Trophoblast cell (in vitro differentiated cells and primary cell): Measurements from ENCODE around the gene RABL6.

ENCODE experiments used
- DNase-seq, 2 donors: peaks; one replicate each; pipeline ENCODE4 v3.0.0-alpha.2; 2016
- H2AFZ ChIP-seq: 2 replicates; pipeline ENCODE4 v1.6.1; 2013; ENCODE audit warnings: low read length, moderate library complexity, mild to moderate bottlenecking; ENCODE audit not compliant: insufficient read depth, poor library complexity
- H2AK5ac ChIP-seq: 2 replicates; pipeline ENCODE4 v1.6.1; 2013; ENCODE audit warnings: mild to moderate bottlenecking, low read length
- H2BK120ac ChIP-seq: 2 replicates; pipeline ENCODE4 v1.6.1; 2013; ENCODE audit warnings: low read length, mild to moderate bottlenecking, moderate library complexity; ENCODE audit not compliant: insufficient read depth, poor library complexity
- H2BK12ac ChIP-seq: 2 replicates; pipeline ENCODE4 v1.6.1; 2013; ENCODE audit warnings: mild to moderate bottlenecking, low read length, moderate library complexity
- H2BK5ac ChIP-seq: 2 replicates; pipeline ENCODE4 v1.6.1; 2013; ENCODE audit warnings: low read length, low read depth, moderate library complexity, mild to moderate bottlenecking; ENCODE audit not compliant: poor library complexity
- H3K14ac ChIP-seq: 2 replicates; pipeline ENCODE4 v1.6.1; 2013; ENCODE audit warnings: mild to moderate bottlenecking, low read length
- H3K18ac ChIP-seq: 2 replicates; pipeline ENCODE4 v1.6.1; 2013; ENCODE audit warnings: mild to moderate bottlenecking, low read length
- H3K23ac ChIP-seq: 2 replicates; pipeline ENCODE4 v1.6.1; 2013; ENCODE audit warnings: low read length
- H3K27ac ChIP-seq: 2 replicates; pipeline ENCODE4 v1.5.1; 2013; ENCODE audit warnings: low read depth, mild to moderate bottlenecking, inconsistent platforms, low read length, moderate library complexity
- H3K27me3 ChIP-seq: 2 replicates; pipeline ENCODE4 v1.6.1; 2013; ENCODE audit warnings: inconsistent platforms, mild to moderate bottlenecking, low read length, moderate library complexity; ENCODE audit not compliant: insufficient read depth
- H3K36me3 ChIP-seq, 2 experiments: 1 replicate in 1 of 2; 2 replicates in 1 of 2; pipeline ENCODE4 v1.6.1; 2013; ENCODE audit warnings: low read length in 2 of 2, mild to moderate bottlenecking in 2 of 2, moderate library complexity in 1 of 2; ENCODE audit not compliant: insufficient read depth in 2 of 2, control insufficient read depth in 1 of 2
- H3K4ac ChIP-seq: 2 replicates; pipeline ENCODE4 v1.6.1; 2013; ENCODE audit warnings: low read depth, mild to moderate bottlenecking, low read length, moderate library complexity
- H3K4me1 ChIP-seq, 2 experiments: 1 replicate in 1 of 2; 2 replicates in 1 of 2; pipeline ENCODE4 v1.6.1; 2013; ENCODE audit warnings: low read length in 2 of 2, mild to moderate bottlenecking in 2 of 2, moderate library complexity in 1 of 2; ENCODE audit not compliant: insufficient read depth in 2 of 2, control insufficient read depth in 1 of 2
- H3K4me2 ChIP-seq: 2 replicates; pipeline ENCODE4 v1.6.1; 2013; ENCODE audit warnings: inconsistent platforms, mild to moderate bottlenecking, low read length, moderate library complexity
- H3K4me3 ChIP-seq: 2 replicates; pipeline ENCODE4 v1.5.1; 2013; ENCODE audit warnings: mild to moderate bottlenecking, low read depth, low read length, inconsistent platforms
- H3K79me1 ChIP-seq: one replicate; pipeline ENCODE4 v1.6.1; 2013; ENCODE audit warnings: low read length
- H3K79me2 ChIP-seq: 2 replicates; pipeline ENCODE4 v1.6.1; 2013; ENCODE audit warnings: low read length, mild to moderate bottlenecking; ENCODE audit not compliant: control insufficient read depth, insufficient read depth, poor library complexity
- H3K9ac ChIP-seq: 2 replicates; pipeline ENCODE4 v1.6.1; 2013; ENCODE audit warnings: mild to moderate bottlenecking, low read length
- H3K9me3 ChIP-seq: 2 replicates; pipeline ENCODE4 v1.6.1; 2013; ENCODE audit warnings: low read depth, mild to moderate bottlenecking, control low read depth, inconsistent platforms, low read length; ENCODE audit not compliant: insufficient read depth
- H4K12ac ChIP-seq: 2 replicates; pipeline ENCODE4 v1.6.1; 2013; ENCODE audit warnings: low read depth, mild to moderate bottlenecking, low read length, moderate library complexity
- H4K8ac ChIP-seq: 2 replicates; pipeline ENCODE4 v1.6.1; 2013; ENCODE audit warnings: low read depth, mild to moderate bottlenecking, low read length, moderate library complexity
- H4K91ac ChIP-seq: one replicate; pipeline ENCODE4 v1.6.1; 2013; ENCODE audit warnings: low read depth, mild to moderate bottlenecking, low read length, moderate library complexity
- WGBS: extraction: QIAGEN DNeasy Blood & Tissue Kit; methylation state at CpG from one replicate; pipeline ENCODE4 v1.1.7; 2013; ENCODE audit warnings: missing lambda C conversion rate; ENCODE audit not compliant: insufficient read length, insufficient coverage; ENCODE audit errors: extremely low coverage; 5-methylcytosine and 5-hydroxymethylcytosine counted together

RABL6 gene

GRCh38 chr9:136823136-136824046 lies 15.6 kb downstream of the RABL6 start:
- no peak overlapping the region for H3K9ac ChIP-seq
- H2AFZ ChIP-seq: no peak overlapping the region
- no peak overlapping the region for H4K12ac ChIP-seq
- H3K14ac ChIP-seq: no peak overlapping the region
- H4K8ac ChIP-seq: no peak overlapping the region
- H3K9me3 ChIP-seq: no peaks in the 10 kb centered on the region
- peaks cover 3% of the 10 kb centered on the region for H3K79me1 ChIP-seq
- no peak for DNase-seq
- H3K18ac ChIP-seq: no peak overlapping the region
- H4K91ac ChIP-seq: no peak overlapping the region
- no peak overlapping the region for H3K4me3 ChIP-seq
- peaks cover 50% of the 10 kb centered on the region in 2 experiments for H3K36me3 ChIP-seq
- H3K4ac ChIP-seq: no peak overlapping the region
- peaks cover 7% of the 10 kb centered on the region for H3K79me2 ChIP-seq
- H3K23ac ChIP-seq: no peak overlapping the region
- no peak overlapping the region for H2BK5ac ChIP-seq
- peaks cover 10 to 13% of the 10 kb centered on the region in 2 experiments for H3K4me1 ChIP-seq
- H3K4me2 ChIP-seq: no peak overlapping the region
- H2BK120ac ChIP-seq: no peak overlapping the region
- no peak overlapping the region for H2BK12ac ChIP-seq
- H2AK5ac ChIP-seq: no peak overlapping the region
- WGBS: no CpG with 5 or more reads among the region's 30 CpGs
- no peaks in the 10 kb centered on the region for H3K27me3 ChIP-seq
- no peak overlapping the region for H3K27ac ChIP-seq

GRCh38 chr9:136824496-136825225 lies 16.9 kb downstream of the RABL6 start:
- Histone ChIP-seq H3K79me2 (peaks cover 7% of the 10 kb centered on the region), H3K14ac (no peak overlapping the region), H3K27me3 (no peaks in the 10 kb centered on the region), H3K4me2 (no peak overlapping the region), H3K18ac (no peak overlapping the region), H3K36me3 (peaks cover 61 to 63% of the 10 kb centered on the region in 2 experiments), H2BK12ac (no peak overlapping the region), H2BK5ac (no peak overlapping the region), H2AK5ac (no peak overlapping the region), H2BK120ac (no peak overlapping the region), H2AFZ (no peak overlapping the region), H3K27ac (no peak overlapping the region), H4K12ac (no peak overlapping the region), H3K9me3 (no peaks in the 10 kb centered on the region), H3K4me3 (no peak overlapping the region), H3K4ac (no peak overlapping the region), H3K23ac (no peak overlapping the region), H4K91ac (no peak overlapping the region), H3K79me1 (peaks cover 3% of the 10 kb centered on the region), H4K8ac (no peak overlapping the region), H3K9ac (no peak overlapping the region), H3K4me1 (peaks cover 10 to 13% of the 10 kb centered on the region in 2 experiments)
- DNase-seq: no peak
- WGBS: no CpG with 5 or more reads among the region's 21 CpGs

- H4K91ac ChIP-seq: no peak overlapping the region
- H2AK5ac ChIP-seq: no peak overlapping the region
- H3K79me2 ChIP-seq: peaks cover 7% of the 10 kb centered on the region
- no peak overlapping the region for H2BK12ac ChIP-seq
- no peak overlapping the region for H3K4me3 ChIP-seq
- H3K27ac ChIP-seq: no peak overlapping the region
- DNase-seq: no peak
- peaks cover 10 to 13% of the 10 kb centered on the region in 2 experiments for H3K4me1 ChIP-seq
- H3K14ac ChIP-seq: no peak overlapping the region
- no peak overlapping the region for H2AFZ ChIP-seq
- no peak overlapping the region for H3K9ac ChIP-seq
- H3K23ac ChIP-seq: no peak overlapping the region
- peaks cover 70 to 72% of the 10 kb centered on the region in 2 experiments for H3K36me3 ChIP-seq
- H4K8ac ChIP-seq: no peak overlapping the region
- no peak overlapping the region for H4K12ac ChIP-seq
- no peak overlapping the region for H2BK5ac ChIP-seq
- peaks cover 3% of the 10 kb centered on the region for H3K79me1 ChIP-seq
- H3K27me3 ChIP-seq: no peaks in the 10 kb centered on the region
- no peak overlapping the region for H2BK120ac ChIP-seq
- no peak overlapping the region for H3K4ac ChIP-seq
- no peak overlapping the region for H3K4me2 ChIP-seq
- H3K9me3 ChIP-seq: no peaks in the 10 kb centered on the region
- H3K18ac ChIP-seq: no peak overlapping the region
- no CpG with 5 or more reads among the region's 44 CpGs for WGBS
Measured at GRCh38 chr9:136825295-136826187, 17.8 kb downstream of the RABL6 start.

GRCh38 chr9:136826188-136826541 lies 18.4 kb downstream of the RABL6 start:
- Histone ChIP-seq H2BK120ac (no peak overlapping the region), H3K18ac (no peak overlapping the region), H2BK12ac (no peak overlapping the region), H3K9ac (no peak overlapping the region), H3K23ac (no peak overlapping the region), H3K4me2 (no peak overlapping the region), H3K9me3 (no peaks in the 10 kb centered on the region), H2AK5ac (no peak overlapping the region), H4K12ac (no peak overlapping the region), H2BK5ac (no peak overlapping the region), H2AFZ (no peak overlapping the region), H3K79me1 (peaks cover 2% of the 10 kb centered on the region), H4K8ac (no peak overlapping the region), H4K91ac (no peak overlapping the region), H3K4me3 (no peak overlapping the region), H3K36me3 (peaks cover 76 to 78% of the 10 kb centered on the region in 2 experiments), H3K27me3 (no peaks in the 10 kb centered on the region), H3K79me2 (peaks cover 5% of the 10 kb centered on the region), H3K4me1 (peaks cover 6 to 8% of the 10 kb centered on the region in 2 experiments), H3K4ac (no peak overlapping the region), H3K14ac (no peak overlapping the region), H3K27ac (no peak overlapping the region)
- DNase-seq: no peak
- WGBS: no CpG with 5 or more reads among the region's 17 CpGs
